Prostate gland (tissue), 2 donors: Measurements from ENCODE around the gene PTBP3.

Experiments
- POLR2A ChIP-seq: fragments of 450-650 bp; IDR thresholded peaks from one replicate; pipeline ENCODE4 v1.6.1; 2016; ENCODE audit warnings: antibody characterized with exemption, mild to moderate bottlenecking
- POLR2AphosphoS5 ChIP-seq: sonication (generic); formaldehyde crosslinking; IDR thresholded peaks from one replicate; pipeline ENCODE4 v1.6.1; 2017; ENCODE audit warnings: antibody characterized with exemption
- TF ChIP-seq, protein P1 (sequence below), 4 experiments: fragments of 200-600 bp in 2 of 4; fragments of 450-650 bp in 2 of 4; sonication (generic) in 2 of 4; IDR thresholded peaks; 1 replicate in 3 of 4; 2 replicates in 1 of 4; pipeline ENCODE4 v1.5.1; 2016 to 2019; ENCODE audit warnings: antibody characterized with exemption in 4 of 4, mild to moderate bottlenecking in 2 of 4, moderate library complexity in 2 of 4

DNA sequence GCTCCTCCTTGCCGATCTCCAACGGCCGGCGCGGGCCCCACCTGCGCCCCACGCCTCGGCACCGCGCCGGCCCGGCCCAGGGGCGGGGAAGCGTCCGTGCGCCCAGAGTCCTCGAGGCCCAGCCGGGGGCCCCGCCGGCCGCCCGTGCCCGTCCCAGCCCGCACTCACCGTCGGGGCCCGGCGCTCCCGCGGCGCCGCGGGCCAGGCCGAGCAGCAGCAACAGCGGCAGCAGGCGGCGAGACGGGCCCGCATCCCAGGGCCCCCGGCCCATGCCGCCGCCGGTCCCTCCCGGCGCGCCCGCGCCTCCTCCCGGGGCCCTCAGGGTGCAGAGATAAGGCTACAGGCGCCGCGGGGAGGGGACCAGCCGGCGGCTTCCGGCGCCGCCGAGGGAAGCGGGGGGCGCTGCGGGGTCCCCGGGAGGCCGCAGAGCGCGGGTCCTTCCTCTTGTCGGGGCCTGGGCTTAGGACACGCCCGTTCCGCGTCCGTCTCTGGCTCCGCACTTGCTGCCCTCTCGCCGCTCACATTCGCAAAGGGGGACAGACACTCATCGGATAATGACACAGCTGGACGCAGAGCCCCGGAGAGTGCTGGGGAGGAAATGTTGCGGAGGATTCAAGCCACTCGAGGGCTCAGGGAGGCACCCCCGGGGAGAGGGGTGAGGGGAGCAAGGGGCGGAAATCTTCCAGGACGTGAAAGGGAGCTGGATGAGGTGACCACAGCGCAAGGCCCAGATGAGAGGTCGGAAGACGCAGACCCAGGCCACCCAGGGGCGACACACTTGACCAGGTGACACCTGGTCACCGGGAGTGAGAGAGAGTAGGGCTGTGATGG, 158.2 kb downstream of the PTBP3 start, which contains the start of gene SUSD1:
- TF ChIP-seq, protein P1, sequence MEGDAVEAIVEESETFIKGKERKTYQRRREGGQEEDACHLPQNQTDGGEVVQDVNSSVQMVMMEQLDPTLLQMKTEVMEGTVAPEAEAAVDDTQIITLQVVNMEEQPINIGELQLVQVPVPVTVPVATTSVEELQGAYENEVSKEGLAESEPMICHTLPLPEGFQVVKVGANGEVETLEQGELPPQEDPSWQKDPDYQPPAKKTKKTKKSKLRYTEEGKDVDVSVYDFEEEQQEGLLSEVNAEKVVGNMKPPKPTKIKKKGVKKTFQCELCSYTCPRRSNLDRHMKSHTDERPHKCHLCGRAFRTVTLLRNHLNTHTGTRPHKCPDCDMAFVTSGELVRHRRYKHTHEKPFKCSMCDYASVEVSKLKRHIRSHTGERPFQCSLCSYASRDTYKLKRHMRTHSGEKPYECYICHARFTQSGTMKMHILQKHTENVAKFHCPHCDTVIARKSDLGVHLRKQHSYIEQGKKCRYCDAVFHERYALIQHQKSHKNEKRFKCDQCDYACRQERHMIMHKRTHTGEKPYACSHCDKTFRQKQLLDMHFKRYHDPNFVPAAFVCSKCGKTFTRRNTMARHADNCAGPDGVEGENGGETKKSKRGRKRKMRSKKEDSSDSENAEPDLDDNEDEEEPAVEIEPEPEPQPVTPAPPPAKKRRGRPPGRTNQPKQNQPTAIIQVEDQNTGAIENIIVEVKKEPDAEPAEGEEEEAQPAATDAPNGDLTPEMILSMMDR (IDR thresholded peaks at IDR 0.05), result no peak
- TF ChIP-seq POLR2A (no peak), POLR2AphosphoS5 (no peak)
